Endothelial cell of umbilical vein (primary cell): ENCODE measurements around the gene S100Z.

Experiments used
- EZH2 ChIP-seq: IDR thresholded peaks from 2 replicates; pipeline ENCODE4 v1.6.1; 2012; ENCODE audit warnings: borderline replicate concordance, low read depth, mild to moderate bottlenecking, moderate library complexity, low read length, inconsistent platforms; ENCODE audit not compliant: severe bottlenecking
- FOS ChIP-seq: IDR thresholded peaks from 2 replicates; pipeline ENCODE4 v1.6.1; 2011; ENCODE audit warnings: mild to moderate bottlenecking, low read length, moderate library complexity, borderline replicate concordance; ENCODE audit not compliant: insufficient read depth
- GATA2 ChIP-seq: IDR thresholded peaks from 2 replicates; pipeline ENCODE4 v1.7.0; 2011; ENCODE audit warnings: low read depth, mild to moderate bottlenecking, moderate library complexity, mixed read lengths, low read length; ENCODE audit not compliant: insufficient read length, insufficient read depth
- JUN ChIP-seq: IDR thresholded peaks from 2 replicates; pipeline ENCODE4 v1.6.1; 2011; ENCODE audit warnings: borderline replicate concordance, low read depth; ENCODE audit not compliant: insufficient read length, insufficient read depth
- MAX ChIP-seq: IDR thresholded peaks from 2 replicates; pipeline ENCODE4 v1.6.1; 2011; ENCODE audit not compliant: insufficient read depth, insufficient read length
- MYC ChIP-seq: IDR thresholded peaks from one replicate; pipeline ENCODE4 v1.6.1; 2011; ENCODE audit warnings: mild to moderate bottlenecking, low read depth, low read length
- POLR2A ChIP-seq: IDR thresholded peaks from 2 replicates; pipeline ENCODE4 v1.6.1; 2012; ENCODE audit warnings: low read depth, mild to moderate bottlenecking, control low read depth, low read length
- POLR2AphosphoS5 ChIP-seq: IDR thresholded peaks from 2 replicates; pipeline ENCODE4 v1.6.1; 2012; ENCODE audit warnings: low read depth, mild to moderate bottlenecking, control low read depth, low read length, moderate library complexity; ENCODE audit not compliant: insufficient read depth
- TF ChIP-seq, protein P1 (sequence below), 2 donors: IDR thresholded peaks; 1 replicate in 1 of 2; 2 replicates in 1 of 2; pipeline ENCODE4 v1.5.1; 2011; ENCODE audit warnings: low read length in 2 of 2, mild to moderate bottlenecking in 2 of 2, moderate library complexity in 2 of 2, control low read depth in 1 of 2, inconsistent platforms in 1 of 2, low read depth in 1 of 2; ENCODE audit not compliant: insufficient read depth in 1 of 2; ENCODE audit errors: extremely low read depth in 1 of 2

DNA sequence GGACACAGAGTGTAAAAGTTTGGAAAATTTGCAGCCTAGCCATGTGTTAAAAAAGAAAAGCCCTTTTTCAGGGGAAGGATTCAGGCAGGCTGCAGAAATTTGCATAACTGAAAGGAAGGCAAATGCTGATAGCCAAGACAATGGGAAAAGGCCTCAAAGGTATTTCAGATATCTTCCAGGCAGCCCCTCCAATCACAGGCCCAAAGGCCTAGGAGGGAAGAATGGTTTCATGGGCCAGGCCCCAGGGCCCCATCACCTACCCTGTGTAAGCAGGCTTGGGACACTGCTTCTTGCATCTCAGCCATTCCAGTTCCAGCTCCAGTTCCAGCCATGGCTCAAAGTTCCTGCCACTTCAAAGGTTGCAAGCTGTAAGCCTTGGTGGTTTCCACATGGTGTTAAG lies 4.8 kb downstream of the S100Z start:
- TF ChIP-seq, protein P1, sequence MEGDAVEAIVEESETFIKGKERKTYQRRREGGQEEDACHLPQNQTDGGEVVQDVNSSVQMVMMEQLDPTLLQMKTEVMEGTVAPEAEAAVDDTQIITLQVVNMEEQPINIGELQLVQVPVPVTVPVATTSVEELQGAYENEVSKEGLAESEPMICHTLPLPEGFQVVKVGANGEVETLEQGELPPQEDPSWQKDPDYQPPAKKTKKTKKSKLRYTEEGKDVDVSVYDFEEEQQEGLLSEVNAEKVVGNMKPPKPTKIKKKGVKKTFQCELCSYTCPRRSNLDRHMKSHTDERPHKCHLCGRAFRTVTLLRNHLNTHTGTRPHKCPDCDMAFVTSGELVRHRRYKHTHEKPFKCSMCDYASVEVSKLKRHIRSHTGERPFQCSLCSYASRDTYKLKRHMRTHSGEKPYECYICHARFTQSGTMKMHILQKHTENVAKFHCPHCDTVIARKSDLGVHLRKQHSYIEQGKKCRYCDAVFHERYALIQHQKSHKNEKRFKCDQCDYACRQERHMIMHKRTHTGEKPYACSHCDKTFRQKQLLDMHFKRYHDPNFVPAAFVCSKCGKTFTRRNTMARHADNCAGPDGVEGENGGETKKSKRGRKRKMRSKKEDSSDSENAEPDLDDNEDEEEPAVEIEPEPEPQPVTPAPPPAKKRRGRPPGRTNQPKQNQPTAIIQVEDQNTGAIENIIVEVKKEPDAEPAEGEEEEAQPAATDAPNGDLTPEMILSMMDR (IDR thresholded peaks at IDR 0.05; ENCODE audit: extremely low read depth in 1 of 2, insufficient read depth in 1 of 2, low read depth in 1 of 2, low read length in 2 of 2) = no peak
- no peak for TF ChIP-seq POLR2A
- TF ChIP-seq EZH2 = no peak
- no peak for TF ChIP-seq JUN
- TF ChIP-seq MAX = no peak
- no peak for TF ChIP-seq POLR2AphosphoS5
- no peak for TF ChIP-seq MYC
- no peak for TF ChIP-seq FOS
- TF ChIP-seq GATA2 = no peak
